ENCODE results near the gene C17orf50. TPM values are rescaled to one million over a fixed set of nuclear protein-coding genes. Genes with fewer than 3 reads are reported as not detected.

Gene C17orf50
- polyA plus RNA-seq, 4 donors = 0.08 to 0.22 (median 0.20) TPM; not detected in 1

GRCh38 chr17:35775583-35775982 lies 14.9 kb downstream of the C17orf50 start:
- no peak for DNase-seq (ENCODE audit: low read depth in 4 of 4, low spot score in 3 of 4)

GRCh38 chr17:35778641-35779196 lies 18.0 kb downstream of the C17orf50 start:
- no peak for DNase-seq (ENCODE audit: low read depth in 4 of 4, low spot score in 3 of 4)

GRCh38 chr17:35780950-35781349 lies 20.3 kb downstream of the C17orf50 start:
- no peak for DNase-seq (ENCODE audit: low read depth in 4 of 4, low spot score in 3 of 4)

- DNase-seq (ENCODE audit: low read depth in 4 of 4, low spot score in 3 of 4) = no peak
Observed at GRCh38 chr17:35784895-35785294, 24.2 kb downstream of the C17orf50 start.

- no peak for DNase-seq (ENCODE audit: low read depth in 4 of 4, low spot score in 3 of 4)
Observed at GRCh38 chr17:35786941-35787432, 26.3 kb downstream of the C17orf50 start.

- no peak for DNase-seq (ENCODE audit: low read depth in 4 of 4, low spot score in 3 of 4)
Observed at GRCh38 chr17:35788477-35789368, 28.0 kb downstream of the C17orf50 start.

GRCh38 chr17:35790841-35791240 lies 30.2 kb downstream of the C17orf50 start:
- DNase-seq (ENCODE audit: low read depth in 4 of 4, low spot score in 3 of 4) = no peak

GRCh38 chr17:35791681-35792350 lies 31.1 kb downstream of the C17orf50 start:
- no peak for DNase-seq (ENCODE audit: low read depth in 4 of 4, low spot score in 3 of 4)

GRCh38 chr17:35793257-35793656 lies 32.6 kb downstream of the C17orf50 start:
- DNase-seq (ENCODE audit: low read depth in 4 of 4, low spot score in 3 of 4) = no peak

- DNase-seq (ENCODE audit: low read depth in 4 of 4, low spot score in 3 of 4) = no peak
Observed at GRCh38 chr17:35795007-35795870, 34.6 kb downstream of the C17orf50 start, which contains the start of gene MMP28. Gene MMP28 (minus strand): TSS chr17:35795641. CDS start chr17:35795377, 264 bp downstream.

- DNase-seq (ENCODE audit: low read depth in 4 of 4, low spot score in 3 of 4) = no peak
Observed at GRCh38 chr17:35795871-35796265, 35.2 kb downstream of the C17orf50 start.

GRCh38 chr17:35796942-35797341 lies 36.3 kb downstream of the C17orf50 start:
- no peak for DNase-seq (ENCODE audit: low read depth in 4 of 4, low spot score in 3 of 4)

GRCh38 chr17:35797370-35797769 lies 36.7 kb downstream of the C17orf50 start:
- DNase-seq (ENCODE audit: low read depth in 4 of 4, low spot score in 3 of 4) = no peak

GRCh38 chr17:35797918-35798317 lies 37.2 kb downstream of the C17orf50 start:
- DNase-seq (ENCODE audit: low read depth in 4 of 4, low spot score in 3 of 4) = no peak

- DNase-seq (ENCODE audit: low read depth in 4 of 4, low spot score in 3 of 4) = no peak
Observed at GRCh38 chr17:35799942-35800341, 39.3 kb downstream of the C17orf50 start.

- DNase-seq (ENCODE audit: low read depth in 4 of 4, low spot score in 3 of 4) = no peak
Observed at GRCh38 chr17:35801583-35802224, 41.0 kb downstream of the C17orf50 start.

GRCh38 chr17:35804658-35805192 lies 44.0 kb downstream of the C17orf50 start:
- DNase-seq (ENCODE audit: low read depth in 4 of 4, low spot score in 3 of 4) = peak in 2 of 4 donors; percentile 63 to 64

- no peak for DNase-seq (ENCODE audit: low read depth in 4 of 4, low spot score in 3 of 4)
Observed at GRCh38 chr17:35807371-35808144, 46.9 kb downstream of the C17orf50 start.

Data from right renal pelvis (tissue), 4 donors.